Testis (tissue), 2 donors: Measurements from ENCODE around the gene LRP1B.

Experiments
- POLR2A ChIP-seq: fragments of 450-650 bp; IDR thresholded peaks from one replicate; pipeline ENCODE4 v1.6.1; 2017; ENCODE audit warnings: antibody characterized with exemption, mild to moderate bottlenecking, moderate library complexity
- TF ChIP-seq, protein P1 (sequence below), 3 experiments: fragments of 450-650 bp in 2 of 3; fragments of 200-600 bp in 1 of 3; sonication (generic) in 1 of 3; IDR thresholded peaks; one replicate each; pipeline ENCODE4 v1.5.1; 2016 to 2019; ENCODE audit warnings: antibody characterized with exemption in 3 of 3, mild to moderate bottlenecking in 2 of 3, moderate library complexity in 1 of 3

DNA sequence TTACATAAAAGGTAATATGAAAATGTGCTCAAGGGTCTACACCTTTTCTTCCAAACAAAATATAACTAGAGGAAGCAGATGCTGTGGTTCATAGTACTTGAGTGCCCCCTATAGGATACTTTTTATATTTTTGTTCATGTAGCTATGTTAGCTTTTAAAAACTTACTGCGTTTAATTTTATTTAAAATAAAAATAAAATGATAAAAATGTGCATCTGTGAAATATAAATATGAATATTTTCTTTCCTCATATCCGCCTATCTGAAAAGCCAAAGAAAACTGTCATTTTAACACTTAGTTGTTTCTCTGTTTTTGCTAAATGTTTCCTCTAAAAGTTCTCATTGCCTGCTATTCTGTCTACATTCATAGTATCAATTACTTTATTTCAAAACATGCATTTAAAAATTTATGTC lies 9.6 kb upstream of the LRP1B start:
- TF ChIP-seq, protein P1, sequence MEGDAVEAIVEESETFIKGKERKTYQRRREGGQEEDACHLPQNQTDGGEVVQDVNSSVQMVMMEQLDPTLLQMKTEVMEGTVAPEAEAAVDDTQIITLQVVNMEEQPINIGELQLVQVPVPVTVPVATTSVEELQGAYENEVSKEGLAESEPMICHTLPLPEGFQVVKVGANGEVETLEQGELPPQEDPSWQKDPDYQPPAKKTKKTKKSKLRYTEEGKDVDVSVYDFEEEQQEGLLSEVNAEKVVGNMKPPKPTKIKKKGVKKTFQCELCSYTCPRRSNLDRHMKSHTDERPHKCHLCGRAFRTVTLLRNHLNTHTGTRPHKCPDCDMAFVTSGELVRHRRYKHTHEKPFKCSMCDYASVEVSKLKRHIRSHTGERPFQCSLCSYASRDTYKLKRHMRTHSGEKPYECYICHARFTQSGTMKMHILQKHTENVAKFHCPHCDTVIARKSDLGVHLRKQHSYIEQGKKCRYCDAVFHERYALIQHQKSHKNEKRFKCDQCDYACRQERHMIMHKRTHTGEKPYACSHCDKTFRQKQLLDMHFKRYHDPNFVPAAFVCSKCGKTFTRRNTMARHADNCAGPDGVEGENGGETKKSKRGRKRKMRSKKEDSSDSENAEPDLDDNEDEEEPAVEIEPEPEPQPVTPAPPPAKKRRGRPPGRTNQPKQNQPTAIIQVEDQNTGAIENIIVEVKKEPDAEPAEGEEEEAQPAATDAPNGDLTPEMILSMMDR (IDR thresholded peaks at IDR 0.05), result peak in 2 of 3 experiments; percentile 10 to 60
- no peak for TF ChIP-seq POLR2A
